GM04503 (cell line): ENCODE results near the gene PPY.
"Not testable (repeated sequence)": the region's sequence is repeated elsewhere in the genome, so short reads cannot be mapped to it uniquely, and the experiment has no call there.

Experiments used
- DNase-seq: peaks from one replicate; pipeline ENCODE4 v3.0.0-alpha.2; 2012; ENCODE audit warnings: low read depth

PPY gene

DNA sequence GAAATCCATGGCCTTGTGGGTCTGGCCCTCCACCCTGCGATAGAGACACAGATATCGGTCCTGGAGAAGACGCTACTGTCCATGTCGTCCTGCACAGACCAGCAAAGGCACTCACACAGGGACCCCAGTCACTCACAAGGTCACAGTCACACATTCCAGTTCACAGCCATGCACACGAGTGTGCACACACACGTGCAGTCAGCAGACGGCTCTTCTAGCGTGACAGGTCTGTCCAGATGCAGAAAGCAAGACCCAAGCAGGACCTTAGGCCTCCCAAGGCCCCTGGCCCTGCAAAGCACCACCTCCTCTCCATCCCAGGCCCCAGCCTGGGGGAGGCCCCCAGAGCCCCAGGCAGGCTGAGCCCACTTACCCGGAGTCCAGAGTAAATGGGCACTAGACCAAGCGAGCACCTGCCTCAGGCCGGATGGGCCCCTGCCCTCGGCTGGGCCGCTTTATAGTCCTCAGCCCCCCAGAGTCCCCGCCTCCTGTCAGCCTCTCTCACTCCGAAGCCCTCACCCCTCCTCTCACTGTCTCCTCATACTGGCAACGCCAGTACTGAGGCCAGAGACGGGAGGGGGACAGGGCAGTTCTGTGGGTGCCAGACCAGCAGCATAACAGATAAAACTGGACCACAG is at the start of gene PPY:
Gene PPY, minus strand, starts transcription at position 426 of the 635 bp plus-strand sequence. CDS start 822 bp downstream, outside the sequence.
- DNase-seq = no peak

DNA sequence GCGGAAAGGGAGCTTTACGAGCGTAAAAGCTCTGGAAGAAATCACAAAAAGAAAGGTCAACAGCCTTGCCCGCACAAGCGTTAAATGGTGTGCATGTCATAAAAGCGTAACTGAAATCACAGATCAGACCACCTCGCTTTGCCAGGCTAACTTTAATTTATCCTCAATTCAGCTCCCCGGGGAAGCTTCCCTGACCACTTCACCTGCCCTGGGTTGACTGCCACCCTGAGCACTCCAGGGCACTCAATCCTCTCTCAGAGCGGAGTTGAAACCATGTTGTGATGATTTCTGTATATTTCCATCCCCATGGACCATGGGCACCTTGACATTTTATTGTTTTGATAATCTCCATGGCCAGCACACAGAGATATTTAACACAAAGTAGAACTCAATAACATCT is 46.0 kb upstream of the PPY start:
- no peak for DNase-seq

DNA sequence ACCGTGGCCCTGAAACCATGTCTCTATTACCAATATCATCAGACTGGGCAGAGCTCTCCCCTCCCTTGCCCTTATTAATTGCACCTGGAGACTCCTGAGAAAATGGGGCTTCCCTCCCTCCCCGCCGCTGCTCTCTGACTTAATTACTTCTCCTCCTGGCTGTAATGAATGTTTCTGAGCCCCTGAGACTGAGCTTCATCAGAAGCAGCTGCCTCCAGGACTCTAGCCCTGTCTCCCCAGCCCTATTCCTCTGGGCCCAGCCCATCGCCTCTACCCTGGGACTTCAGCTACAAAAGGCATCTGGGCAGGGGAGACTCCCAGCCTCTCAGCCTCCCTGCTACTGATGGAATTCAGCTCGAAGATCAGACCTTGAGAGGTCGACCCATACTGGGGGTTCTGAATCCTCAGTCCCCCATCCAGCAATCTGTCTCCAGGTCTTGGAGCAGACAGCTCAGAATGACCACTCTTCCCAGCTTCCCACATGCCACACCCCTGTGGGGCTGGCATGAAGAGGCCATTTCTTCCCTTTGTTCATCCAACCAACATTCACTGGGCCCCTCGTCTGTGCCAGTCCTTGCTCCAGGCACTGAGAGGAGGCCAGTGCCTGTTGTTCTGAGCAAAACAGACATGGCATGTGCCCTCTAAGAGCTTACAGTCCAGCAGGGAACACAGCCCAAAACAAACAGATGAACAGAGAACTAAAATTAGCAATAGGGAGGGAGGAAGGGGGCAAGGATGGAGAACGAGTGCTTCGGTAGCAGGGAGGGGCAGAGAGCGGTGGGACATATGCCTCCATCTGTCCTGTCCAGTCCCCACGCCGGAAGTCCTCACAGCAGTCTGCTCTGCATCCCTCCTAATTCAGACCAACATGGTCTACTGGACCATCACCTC is 45.1 kb upstream of the PPY start:
- DNase-seq = no peak

DNA sequence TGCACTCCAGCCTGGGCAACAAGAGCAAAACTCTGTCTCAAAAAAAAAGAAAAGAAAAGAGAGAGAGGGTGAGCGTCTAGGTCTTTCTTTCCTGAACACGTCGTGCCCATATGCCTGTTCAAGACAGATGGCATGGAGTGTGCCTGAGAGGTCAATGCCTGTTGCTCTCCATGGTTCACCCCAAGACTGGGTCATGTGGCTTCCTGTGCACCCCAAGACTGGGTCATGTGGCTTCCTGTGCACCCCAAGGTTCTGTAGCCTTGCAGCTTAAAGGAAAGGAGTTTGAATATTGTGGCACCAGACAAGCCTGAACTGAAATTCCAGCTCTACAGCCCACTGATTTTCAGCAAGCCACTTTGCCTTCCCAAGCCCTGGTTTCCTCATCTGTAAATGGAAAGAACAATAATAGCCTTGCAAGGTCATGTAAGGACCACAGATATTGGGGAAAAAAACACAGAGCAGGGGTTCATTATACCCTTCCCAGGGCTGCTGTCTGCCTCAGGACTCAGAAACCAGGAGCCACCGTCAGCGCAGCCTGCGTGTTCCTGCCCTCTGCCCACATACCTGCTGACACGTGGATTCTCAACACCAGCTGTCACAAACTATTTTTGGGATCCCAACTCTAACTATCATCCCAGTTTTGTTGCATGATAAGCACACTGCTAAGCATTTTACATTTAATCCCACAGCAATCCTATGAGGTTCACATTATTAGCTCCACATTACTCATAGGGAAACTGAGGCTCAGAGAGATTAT is 44.1 kb upstream of the PPY start:
- no peak for DNase-seq

- no peak for DNase-seq
Measured at GRCh38 chr17:43984521-43984920, 42.2 kb upstream of the PPY start.

DNA sequence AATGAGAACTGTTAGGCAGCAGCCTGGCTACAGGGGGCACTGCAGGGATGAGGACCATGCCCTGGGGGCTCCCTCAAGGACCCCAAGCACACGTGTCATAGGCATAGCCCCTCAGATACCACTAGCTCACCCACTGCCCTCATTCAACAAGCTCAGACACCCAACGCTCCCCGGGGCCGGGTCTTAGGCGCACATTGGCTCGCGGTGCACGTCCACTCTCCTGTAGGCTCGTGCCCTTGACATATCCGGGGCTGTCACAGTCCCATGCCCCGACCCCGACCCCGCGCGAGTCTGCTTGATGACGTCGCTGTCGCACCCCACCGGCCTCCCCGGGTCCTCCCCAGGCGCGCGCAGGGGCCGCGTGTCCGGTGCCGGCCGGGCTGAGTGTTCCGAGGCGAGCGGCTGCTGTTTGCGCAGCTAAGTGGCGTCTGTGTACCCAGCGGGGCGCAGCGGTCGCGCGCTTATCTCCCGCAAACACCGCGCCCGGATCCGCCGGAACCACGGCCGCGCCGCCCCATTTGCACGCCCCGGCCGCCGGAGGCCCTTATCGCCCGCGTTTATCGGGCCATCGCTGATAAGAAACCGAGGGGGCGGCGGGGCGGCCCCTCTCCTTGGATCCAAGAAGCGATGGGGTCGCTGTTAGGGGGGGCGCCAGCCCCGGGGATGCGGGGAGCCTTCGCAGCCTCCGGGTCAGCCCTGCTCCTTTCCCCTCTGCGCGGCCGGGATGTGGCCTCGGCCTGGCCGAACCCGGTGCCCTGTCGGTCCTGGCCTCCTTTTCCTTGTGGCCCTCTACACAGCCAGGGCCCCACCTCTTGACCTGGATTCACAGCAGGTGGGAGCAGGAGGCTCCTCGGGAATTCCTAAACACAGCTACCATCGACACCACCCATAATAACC is 41.5 kb upstream of the PPY start:
- DNase-seq = no peak

- no peak for DNase-seq
Measured at GRCh38 chr17:43983196-43983514, 40.9 kb upstream of the PPY start.

GRCh38 chr17:43982171-43982570 is 39.9 kb upstream of the PPY start:
- DNase-seq = no peak

- no peak for DNase-seq
Measured at GRCh38 chr17:43979671-43980070, 37.4 kb upstream of the PPY start.

DNA sequence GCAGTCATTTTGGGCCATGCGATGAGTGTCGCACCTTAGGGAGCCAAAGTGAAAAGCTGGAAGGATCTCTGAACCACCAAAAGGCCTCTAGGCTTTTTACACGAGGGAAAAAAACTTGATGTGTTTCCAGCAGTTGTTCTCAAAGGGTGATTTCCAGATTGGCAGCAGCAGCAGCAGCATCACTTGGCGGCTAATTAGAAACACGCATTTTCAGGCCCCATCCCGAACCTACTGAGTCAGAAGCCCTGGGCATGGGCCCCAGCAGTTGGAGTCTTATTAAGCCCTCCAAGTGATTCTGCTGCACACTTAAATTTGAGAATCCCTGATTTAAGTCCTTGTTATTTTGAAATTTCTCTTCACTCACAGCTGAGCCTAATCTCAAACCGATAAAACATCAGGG is 36.7 kb upstream of the PPY start:
- no peak for DNase-seq

- no peak for DNase-seq
Measured at GRCh38 chr17:43978078-43978477, 35.8 kb upstream of the PPY start.

GRCh38 chr17:43976963-43977837 is 34.9 kb upstream of the PPY start:
- DNase-seq = no peak

DNA sequence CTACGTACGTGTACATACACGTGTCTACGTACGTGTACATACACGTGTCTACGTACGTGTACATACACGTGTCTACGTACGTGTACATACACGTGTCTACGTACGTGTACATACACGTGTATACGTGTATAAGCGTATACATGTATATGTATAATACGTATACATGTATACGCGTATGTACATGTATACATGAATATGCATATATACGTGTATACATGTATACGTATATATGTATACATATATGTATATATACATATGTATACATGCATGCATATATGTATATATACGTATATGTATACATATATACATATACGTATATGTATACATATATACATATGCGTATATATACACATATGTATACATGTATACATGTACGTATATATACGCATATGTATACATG is 33.6 kb upstream of the PPY start:
- DNase-seq = no peak

DNA sequence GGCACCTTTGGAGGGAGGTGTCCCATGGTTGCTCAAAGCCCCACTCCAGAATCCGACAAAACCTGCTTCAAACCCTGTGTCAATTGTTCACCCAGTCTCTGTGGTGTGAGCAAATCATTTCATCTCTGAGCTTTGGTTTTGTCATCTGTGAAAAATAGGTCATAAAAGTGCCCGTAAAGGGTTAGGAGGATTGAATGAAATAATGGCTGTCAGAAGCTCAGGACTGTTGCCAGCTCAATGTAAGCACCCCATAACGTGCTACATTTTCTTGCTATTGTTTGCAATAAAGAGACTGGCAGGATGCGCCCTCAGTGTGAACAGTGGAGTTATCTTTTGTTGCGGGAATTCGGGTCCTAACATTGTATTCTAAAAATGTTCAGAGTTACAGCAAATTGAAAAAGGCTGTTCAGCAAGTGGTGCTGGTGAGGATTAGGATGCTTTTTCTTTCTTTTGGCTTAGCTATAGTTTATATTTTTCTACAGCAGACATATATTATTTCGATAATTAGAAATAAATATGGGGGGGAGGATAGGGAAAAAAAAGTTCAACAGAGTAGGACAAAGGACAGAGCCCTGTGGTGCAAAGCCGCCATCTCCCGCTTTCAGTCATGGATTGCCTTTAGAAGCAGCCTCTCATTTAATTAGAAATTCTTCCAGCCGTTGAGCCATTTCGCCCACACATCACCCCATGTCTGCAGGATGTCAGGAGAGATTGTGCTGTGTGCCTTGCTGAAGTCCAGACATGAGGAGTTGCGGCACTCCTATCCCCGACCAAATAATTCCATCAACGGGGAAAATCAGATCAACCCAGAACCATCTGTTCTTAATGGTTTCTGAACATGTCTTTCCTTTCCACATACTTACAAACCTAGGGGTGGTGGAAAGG is 32.3 kb upstream of the PPY start:
- no peak for DNase-seq

- DNase-seq = not testable (repeated sequence)
Measured at GRCh38 chr17:43972444-43973212, 30.4 kb upstream of the PPY start.

GRCh38 chr17:43971436-43971835 is 29.2 kb upstream of the PPY start:
- not testable (repeated sequence) for DNase-seq

DNA sequence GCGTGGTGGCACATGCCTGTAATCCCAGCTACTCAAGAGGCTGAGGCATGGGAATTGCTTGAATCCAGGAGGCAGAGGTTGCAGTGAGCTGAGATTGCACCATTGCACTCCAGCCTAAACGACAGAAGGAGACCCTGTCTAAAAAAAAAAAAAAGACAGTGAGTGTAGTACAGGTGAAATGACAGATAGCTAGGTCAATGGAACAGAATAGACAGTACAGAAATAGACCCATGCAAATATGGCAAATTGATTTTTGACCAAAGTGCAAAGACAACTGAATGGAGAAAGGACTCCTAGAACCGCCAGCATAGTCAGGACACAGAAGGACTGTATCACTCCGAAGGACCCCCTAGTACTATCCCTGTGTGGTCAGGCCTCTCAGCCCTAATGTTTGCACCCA is 28.1 kb upstream of the PPY start:
- DNase-seq = no peak

- DNase-seq = no peak
Measured at GRCh38 chr17:43967251-43967875, 25.1 kb upstream of the PPY start.

- no peak for DNase-seq
Measured at GRCh38 chr17:43966276-43966675, 24.0 kb upstream of the PPY start.
